Endothelial cell of umbilical vein (primary cell): ENCODE measurements around the gene ANO9.

Experiments used
- EZH2 ChIP-seq: IDR thresholded peaks from 2 replicates; pipeline ENCODE4 v1.6.1; 2012; ENCODE audit warnings: borderline replicate concordance, low read depth, mild to moderate bottlenecking, moderate library complexity, low read length, inconsistent platforms; ENCODE audit not compliant: severe bottlenecking
- FOS ChIP-seq: IDR thresholded peaks from 2 replicates; pipeline ENCODE4 v1.6.1; 2011; ENCODE audit warnings: mild to moderate bottlenecking, low read length, moderate library complexity, borderline replicate concordance; ENCODE audit not compliant: insufficient read depth
- GATA2 ChIP-seq: IDR thresholded peaks from 2 replicates; pipeline ENCODE4 v1.7.0; 2011; ENCODE audit warnings: low read depth, mild to moderate bottlenecking, moderate library complexity, mixed read lengths, low read length; ENCODE audit not compliant: insufficient read length, insufficient read depth
- JUN ChIP-seq: IDR thresholded peaks from 2 replicates; pipeline ENCODE4 v1.6.1; 2011; ENCODE audit warnings: borderline replicate concordance, low read depth; ENCODE audit not compliant: insufficient read length, insufficient read depth
- MAX ChIP-seq: IDR thresholded peaks from 2 replicates; pipeline ENCODE4 v1.6.1; 2011; ENCODE audit not compliant: insufficient read depth, insufficient read length
- MYC ChIP-seq: IDR thresholded peaks from one replicate; pipeline ENCODE4 v1.6.1; 2011; ENCODE audit warnings: mild to moderate bottlenecking, low read depth, low read length
- POLR2A ChIP-seq: IDR thresholded peaks from 2 replicates; pipeline ENCODE4 v1.6.1; 2012; ENCODE audit warnings: low read depth, mild to moderate bottlenecking, control low read depth, low read length
- POLR2AphosphoS5 ChIP-seq: IDR thresholded peaks from 2 replicates; pipeline ENCODE4 v1.6.1; 2012; ENCODE audit warnings: low read depth, mild to moderate bottlenecking, control low read depth, low read length, moderate library complexity; ENCODE audit not compliant: insufficient read depth
- TF ChIP-seq, protein P1 (sequence below), 2 donors: IDR thresholded peaks; 1 replicate in 1 of 2; 2 replicates in 1 of 2; pipeline ENCODE4 v1.5.1; 2011; ENCODE audit warnings: low read length in 2 of 2, mild to moderate bottlenecking in 2 of 2, moderate library complexity in 2 of 2, control low read depth in 1 of 2, inconsistent platforms in 1 of 2, low read depth in 1 of 2; ENCODE audit not compliant: insufficient read depth in 1 of 2; ENCODE audit errors: extremely low read depth in 1 of 2

DNA sequence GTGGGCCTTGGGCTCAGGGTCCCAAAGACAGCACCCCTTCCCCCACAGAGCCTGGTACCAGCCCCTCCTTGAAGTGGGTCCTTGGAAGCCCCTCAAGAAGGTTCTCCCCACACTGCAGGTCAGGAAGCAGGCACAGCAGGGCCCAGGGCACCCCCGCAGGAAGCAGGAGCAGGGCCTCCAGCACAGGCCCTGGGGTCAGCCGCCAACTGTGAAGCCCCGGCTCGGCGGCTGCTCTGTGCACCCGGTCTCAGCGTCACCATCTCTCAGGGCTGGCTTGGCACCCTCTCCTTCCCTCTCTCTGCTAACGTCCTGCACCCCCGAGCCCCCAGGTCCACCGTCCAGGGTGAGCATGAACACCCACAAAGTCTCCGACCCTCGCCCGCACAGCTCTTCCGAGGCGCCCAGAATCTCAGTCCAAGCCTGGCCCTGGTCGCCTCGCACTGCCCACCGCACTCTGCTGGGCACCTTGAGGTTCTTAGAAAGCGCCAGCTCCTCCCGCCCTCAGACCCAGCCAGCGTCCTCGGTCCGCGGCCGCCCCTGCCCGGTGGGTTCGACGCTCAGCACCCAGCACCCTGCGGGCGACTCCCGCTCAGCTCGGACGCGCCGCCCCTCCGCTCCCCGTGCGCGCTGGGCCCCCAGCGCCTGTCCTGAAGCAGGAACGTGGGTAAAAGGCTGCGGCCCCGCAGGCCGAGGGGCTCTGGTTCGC is 25.6 kb downstream of the ANO9 start:
- TF ChIP-seq, protein P1, sequence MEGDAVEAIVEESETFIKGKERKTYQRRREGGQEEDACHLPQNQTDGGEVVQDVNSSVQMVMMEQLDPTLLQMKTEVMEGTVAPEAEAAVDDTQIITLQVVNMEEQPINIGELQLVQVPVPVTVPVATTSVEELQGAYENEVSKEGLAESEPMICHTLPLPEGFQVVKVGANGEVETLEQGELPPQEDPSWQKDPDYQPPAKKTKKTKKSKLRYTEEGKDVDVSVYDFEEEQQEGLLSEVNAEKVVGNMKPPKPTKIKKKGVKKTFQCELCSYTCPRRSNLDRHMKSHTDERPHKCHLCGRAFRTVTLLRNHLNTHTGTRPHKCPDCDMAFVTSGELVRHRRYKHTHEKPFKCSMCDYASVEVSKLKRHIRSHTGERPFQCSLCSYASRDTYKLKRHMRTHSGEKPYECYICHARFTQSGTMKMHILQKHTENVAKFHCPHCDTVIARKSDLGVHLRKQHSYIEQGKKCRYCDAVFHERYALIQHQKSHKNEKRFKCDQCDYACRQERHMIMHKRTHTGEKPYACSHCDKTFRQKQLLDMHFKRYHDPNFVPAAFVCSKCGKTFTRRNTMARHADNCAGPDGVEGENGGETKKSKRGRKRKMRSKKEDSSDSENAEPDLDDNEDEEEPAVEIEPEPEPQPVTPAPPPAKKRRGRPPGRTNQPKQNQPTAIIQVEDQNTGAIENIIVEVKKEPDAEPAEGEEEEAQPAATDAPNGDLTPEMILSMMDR (IDR thresholded peaks at IDR 0.05; ENCODE audit: extremely low read depth in 1 of 2, insufficient read depth in 1 of 2, low read depth in 1 of 2, low read length in 2 of 2), result no peak
- TF ChIP-seq MAX (no peak), POLR2A (no peak), EZH2 (no peak), JUN (no peak), POLR2AphosphoS5 (no peak), FOS (no peak), MYC (no peak), GATA2 (no peak)
